DOHH2 (cell line): ENCODE measurements around the gene ZFYVE26.

Experiments used
- H3F3A ChIP-seq: fragments of 200-600 bp; sonication (generic), shearing (Covaris generic); 2 replicates; pipeline ENCODE4 v1.6.0; 2016; ENCODE audit warnings: antibody characterized with exemption, mild to moderate bottlenecking; ENCODE audit not compliant: control insufficient read depth, insufficient read depth
- H3K27ac ChIP-seq: fragments of 200-600 bp; sonication (generic); 2 replicates; pipeline ENCODE4 v1.5.1; 2014; ENCODE audit warnings: low read depth, mild to moderate bottlenecking, low read length, moderate library complexity
- H3K27me3 ChIP-seq: fragments of 200-600 bp; sonication (generic); 2 replicates; pipeline ENCODE4 v1.6.1; 2014; ENCODE audit warnings: mild to moderate bottlenecking, low read length, mixed read lengths; ENCODE audit not compliant: control insufficient read depth
- H3K36me3 ChIP-seq: fragments of 200-600 bp; sonication (generic); 2 replicates; pipeline ENCODE4 v1.6.1; 2014; ENCODE audit warnings: mild to moderate bottlenecking, low read length, moderate library complexity, mixed read lengths; ENCODE audit not compliant: control insufficient read depth
- H3K4me1 ChIP-seq: fragments of 200-600 bp; sonication (generic); 2 replicates; pipeline ENCODE4 v1.6.1; 2014; ENCODE audit warnings: mild to moderate bottlenecking, low read length, mixed read lengths; ENCODE audit not compliant: control insufficient read depth
- H3K4me2 ChIP-seq: fragments of 200-600 bp; sonication (generic); 2 replicates; pipeline ENCODE4 v1.6.0; 2014; ENCODE audit warnings: mild to moderate bottlenecking, low read length, moderate library complexity
- H3K4me3 ChIP-seq: fragments of 200-600 bp; sonication (generic); 2 replicates; pipeline ENCODE4 v1.5.1; 2014; ENCODE audit warnings: mild to moderate bottlenecking, low read length, mixed read lengths
- H3K79me2 ChIP-seq: fragments of 200-600 bp; sonication (generic); 2 replicates; pipeline ENCODE4 v1.6.1; 2014; ENCODE audit warnings: mild to moderate bottlenecking, low read length, mixed read lengths; ENCODE audit not compliant: control insufficient read depth
- H3K9me2 ChIP-seq: fragments of 200-600 bp; sonication (generic); replicated peaks from 2 replicates; pipeline ENCODE4 v1.6.1; 2014; ENCODE audit warnings: mild to moderate bottlenecking, low read length, mixed read lengths; ENCODE audit not compliant: control insufficient read depth
- H3K9me3 ChIP-seq: fragments of 200-600 bp; sonication (generic); 2 replicates; pipeline ENCODE4 v1.6.1; 2014; ENCODE audit warnings: antibody characterized with exemption, low read length, mixed read lengths; ENCODE audit not compliant: control insufficient read depth, insufficient read depth
- H4K20me1 ChIP-seq: fragments of 200-600 bp; sonication (generic); 2 replicates; pipeline ENCODE4 v1.6.0; 2014; ENCODE audit warnings: low read depth, mild to moderate bottlenecking, antibody characterized with exemption, low read length, moderate library complexity; ENCODE audit not compliant: control insufficient read depth, insufficient read depth
- CTCF ChIP-seq: fragments of 200-600 bp; sonication (generic); IDR thresholded peaks from one replicate; pipeline ENCODE4 v1.5.1; 2014; ENCODE audit warnings: antibody characterized with exemption, mild to moderate bottlenecking, low read depth, low read length; ENCODE audit not compliant: poor library complexity, severe bottlenecking
- EZH2phosphoT487 ChIP-seq: fragments of 200-600 bp; sonication (generic); IDR thresholded peaks from 2 replicates; pipeline ENCODE4 v1.6.1; 2017; ENCODE audit warnings: borderline replicate concordance, mild to moderate bottlenecking, antibody characterized with exemption, low read length, moderate library complexity, mixed read lengths

ZFYVE26 gene

DNA sequence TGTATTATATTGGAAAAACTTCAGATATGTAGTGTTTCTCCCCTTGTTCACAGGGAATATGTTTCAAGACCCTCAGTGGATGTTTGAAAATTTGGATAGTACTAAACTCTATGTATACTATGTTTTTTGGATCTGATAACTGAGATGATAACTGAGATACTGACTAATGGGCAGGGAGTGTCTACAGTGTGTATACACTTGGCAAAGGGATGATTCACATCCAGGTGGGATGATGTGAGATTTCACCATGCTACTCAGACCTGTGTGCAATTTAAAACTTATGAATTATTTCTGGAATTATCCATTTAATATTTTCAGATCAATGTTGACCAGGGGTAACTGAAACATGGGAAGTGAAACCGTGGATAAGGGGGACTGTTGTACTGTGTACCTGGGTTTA lies 17.0 kb upstream of the ZFYVE26 start:
- Histone ChIP-seq H4K20me1 (no peaks in the 10 kb centered on the region), H3F3A (peaks cover 6% of the 10 kb centered on the region; the same call in 1 of the 2 replicates), H3K27ac (no peak overlapping the region), H3K9me2 (no peaks in the 10 kb centered on the region), H3K4me2 (no peak overlapping the region), H3K79me2 (peaks cover 9% of the 10 kb centered on the region), H3K4me3 (no peak overlapping the region), H3K4me1 (0 out of 2 replicates have a peak, but pooled peaks cover 3% of the 10 kb centered on the region), H3K36me3 (peaks cover 46% of the 10 kb centered on the region), H3K9me3 (no peaks in the 10 kb centered on the region), H3K27me3 (no peaks in the 10 kb centered on the region)
- TF ChIP-seq EZH2phosphoT487 (no peak), CTCF (no peak)

DNA sequence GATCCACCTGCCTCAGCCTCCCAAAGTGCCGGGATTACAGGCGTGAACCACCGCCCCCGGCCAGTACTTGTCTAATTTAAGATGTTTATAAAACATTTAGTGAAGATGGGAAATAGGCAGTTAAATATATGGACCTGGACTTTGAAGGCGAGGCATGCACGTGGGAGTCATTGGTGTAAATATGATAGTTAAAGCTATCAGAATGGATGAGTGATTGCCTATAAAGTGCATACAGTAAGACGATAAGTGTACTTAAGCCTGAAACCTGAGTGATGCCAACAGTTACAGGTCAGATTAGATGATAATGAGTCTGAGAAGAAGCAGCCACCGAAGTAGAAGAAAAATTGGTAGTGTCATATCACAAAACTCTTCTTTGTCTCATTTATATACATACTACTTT lies 14.7 kb upstream of the ZFYVE26 start:
- no peaks in the 10 kb centered on the region for H4K20me1 ChIP-seq
- H3K9me3 ChIP-seq = no peaks in the 10 kb centered on the region
- H3K9me2 ChIP-seq = no peaks in the 10 kb centered on the region
- H3K27me3 ChIP-seq = no peaks in the 10 kb centered on the region
- H3K27ac ChIP-seq = no peak overlapping the region
- no peak overlapping the region for H3K4me2 ChIP-seq
- TF ChIP-seq EZH2phosphoT487 (no peak), CTCF (no peak)
- H3K4me1 ChIP-seq = no peaks in the 10 kb centered on the region
- H3K79me2 ChIP-seq = peaks cover 11% of the 10 kb centered on the region
- H3F3A ChIP-seq = peaks cover 3% of the 10 kb centered on the region; the same call in 1 of the 2 replicates
- H3K4me3 ChIP-seq = no peak overlapping the region
- H3K36me3 ChIP-seq = peaks cover 53% of the 10 kb centered on the region

GRCh38 chr14:67821121-67821520 lies 4.7 kb upstream of the ZFYVE26 start:
- H3K4me2 ChIP-seq = peak overlapping the region; percentile 92
- TF ChIP-seq CTCF (no peak), EZH2phosphoT487 (no peak)
- H3K27ac ChIP-seq = peak overlapping the region; percentile 55; the same call in 1 of the 2 replicates

More at GRCh38 chr14:67821121-67821520, 4.7 kb upstream of the ZFYVE26 start:
- H3K27me3 ChIP-seq = no peaks in the 10 kb centered on the region
- no peaks in the 10 kb centered on the region for H3K9me3 ChIP-seq
- peaks cover 31% of the 10 kb centered on the region for H3K36me3 ChIP-seq
- H3K4me3 ChIP-seq = peak overlapping the region; percentile 89
- no peaks in the 10 kb centered on the region for H3K9me2 ChIP-seq
- H3K79me2 ChIP-seq = peaks cover 38% of the 10 kb centered on the region
- H3F3A ChIP-seq = peaks cover 15% of the 10 kb centered on the region
- peaks cover 33% of the 10 kb centered on the region for H3K4me1 ChIP-seq
- H4K20me1 ChIP-seq = no peaks in the 10 kb centered on the region
